Fibroblast of lung (primary cell): Measurements from ENCODE around the gene LYAR.
A peak's percentile ranks its signal among the peaks of the same experiment; 100 is the strongest.

Source experiments
- CTCF ChIP-seq, 2 donors: IDR thresholded peaks in 1 of 2; conservative IDR thresholded peaks in 1 of 2; 1 replicate in 1 of 2; 2 replicates in 1 of 2; pipeline ENCODE4 v1.5.1; 2011 to 2012; ENCODE audit warnings: low read length in 2 of 2, control low read depth in 1 of 2, inconsistent platforms in 1 of 2, low read depth in 1 of 2, mild to moderate bottlenecking in 1 of 2
- EZH2 ChIP-seq: IDR thresholded peaks from 2 replicates; pipeline ENCODE4 v1.5.1; 2012; ENCODE audit warnings: low read length, control low read depth, mild to moderate bottlenecking; ENCODE audit errors: missing control alignments

- peak; percentile 19 to 20 for TF ChIP-seq CTCF (conservative IDR thresholded peaks at IDR 0.05 in 1 of 2, IDR thresholded peaks at IDR 0.05 in 1 of 2; ENCODE audit: low read depth in 1 of 2, low read length in 2 of 2)
- no peak for TF ChIP-seq EZH2
Observed at GRCh38 chr4:4248029-4248884, 41.7 kb downstream of the LYAR start, which contains the start of gene TMEM128.
